Activated naive CD8-positive, alpha-beta T cell treated with anti-CD3 and anti-CD28 coated beads, Interleukin-2, amount 10 ng/mL, durations not matched to agents 7 days and 5 days (primary cell): ENCODE measurements around the gene PTER. TPM values are rescaled to one million over a fixed set of nuclear protein-coding genes. Genes with fewer than 3 reads are reported as not detected.

ENCODE experiments used
- ATAC-seq: fragments of 150-1000 bp; cut with Tn5 transposase; one replicate; pipeline ENCODE4 v1.10.0; 2021; ENCODE audit warnings: low read depth, moderate library complexity
- POLR2A ChIA-PET: fragments of 350-600 bp; sonication (Branson Sonifier 250); formaldehyde crosslinking; loops from one replicate; lab custom pipeline; 2021; ENCODE audit warnings: antibody characterized with exemption; lab: Charles Lee
- DNase-seq: peaks from one replicate; pipeline ENCODE4 v3.0.0; 2021
- H3K27ac Mint-ChIP-seq: one replicate; pipeline ENCODE4 v1.8.0; 2022; ENCODE audit warnings: mild to moderate bottlenecking, mixed read lengths
- H3K27me3 Mint-ChIP-seq: one replicate; pipeline ENCODE4 v1.8.0; 2022; ENCODE audit warnings: mild to moderate bottlenecking, moderate library complexity, mixed read lengths
- H3K36me3 Mint-ChIP-seq: one replicate; pipeline ENCODE4 v1.8.0; 2021; ENCODE audit warnings: mild to moderate bottlenecking, mixed read lengths
- H3K4me1 Mint-ChIP-seq: one replicate; pipeline ENCODE4 v1.8.0; 2021; ENCODE audit warnings: mixed read lengths
- H3K4me3 Mint-ChIP-seq: one replicate; pipeline ENCODE4 v1.8.0; 2022; ENCODE audit warnings: mild to moderate bottlenecking, moderate library complexity, mixed read lengths
- H3K9me3 Mint-ChIP-seq: one replicate; pipeline ENCODE4 v1.8.0; 2021; ENCODE audit warnings: mixed read lengths
- total RNA-seq, 2 experiments: library from RNA; stranded (reverse); gene quantifications; one replicate each; pipeline ENCODE4 v1.2.3, GENCODE V29; 2021

PTER gene
- total RNA-seq, 2 experiments from 2014 or later = 19.8 to 21.3 TPM

- Mint-ChIP-seq H3K36me3 (peaks cover 30% of the 10 kb centered on the region), H3K9me3 (no peaks in the 10 kb centered on the region), H3K27ac (no peak overlapping the region), H3K27me3 (no peaks in the 10 kb centered on the region), H3K4me1 (peaks cover 34% of the 10 kb centered on the region), H3K4me3 (no peak overlapping the region)
- POLR2A ChIA-PET = no interaction called here
- no peak for DNase-seq
- ATAC-seq = no peak
Observed at GRCh38 chr10:16441173-16441840, 4.5 kb downstream of the PTER start.

- Mint-ChIP-seq H3K36me3 (peaks cover 34% of the 10 kb centered on the region), H3K4me3 (no peak overlapping the region), H3K9me3 (no peaks in the 10 kb centered on the region), H3K4me1 (peaks cover 27% of the 10 kb centered on the region), H3K27ac (no peak overlapping the region), H3K27me3 (no peaks in the 10 kb centered on the region)
- POLR2A ChIA-PET = no interaction called here
- ATAC-seq (no peak), DNase-seq (no peak)
Observed at GRCh38 chr10:16442914-16443313, 6.1 kb downstream of the PTER start.

- H3K27ac Mint-ChIP-seq = no peak overlapping the region
- DNase-seq (no peak), ATAC-seq (no peak)
- H3K36me3 Mint-ChIP-seq = peaks cover 34% of the 10 kb centered on the region
- POLR2A ChIA-PET = no interaction called here
- no peaks in the 10 kb centered on the region for H3K9me3 Mint-ChIP-seq
- H3K27me3 Mint-ChIP-seq = no peaks in the 10 kb centered on the region
- H3K4me1 Mint-ChIP-seq = peaks cover 9% of the 10 kb centered on the region
- no peak overlapping the region for H3K4me3 Mint-ChIP-seq
Observed at GRCh38 chr10:16445770-16446469, 9.1 kb downstream of the PTER start.

- Mint-ChIP-seq H3K27me3 (no peaks in the 10 kb centered on the region), H3K36me3 (peaks cover 24% of the 10 kb centered on the region), H3K9me3 (no peaks in the 10 kb centered on the region), H3K4me3 (no peak overlapping the region), H3K27ac (no peak overlapping the region), H3K4me1 (peaks cover 3% of the 10 kb centered on the region)
- POLR2A ChIA-PET = no interaction called here
- ATAC-seq (no peak), DNase-seq (no peak)
Observed at GRCh38 chr10:16449454-16449853, 12.6 kb downstream of the PTER start.

- peaks cover 8% of the 10 kb centered on the region for H3K4me1 Mint-ChIP-seq
- H3K27me3 Mint-ChIP-seq = no peaks in the 10 kb centered on the region
- DNase-seq = no peak
- H3K9me3 Mint-ChIP-seq = no peaks in the 10 kb centered on the region
- no peak overlapping the region for H3K27ac Mint-ChIP-seq
- no peak for ATAC-seq
- no peak overlapping the region for H3K4me3 Mint-ChIP-seq
- peaks cover 16% of the 10 kb centered on the region for H3K36me3 Mint-ChIP-seq
- POLR2A ChIA-PET = no interaction called here
Observed at GRCh38 chr10:16458166-16458955, 21.6 kb downstream of the PTER start.

- POLR2A ChIA-PET = no interaction called here
- H3K4me1 Mint-ChIP-seq = peaks cover 8% of the 10 kb centered on the region
- H3K9me3 Mint-ChIP-seq = no peaks in the 10 kb centered on the region
- no peak for ATAC-seq
- peaks cover 27% of the 10 kb centered on the region for H3K36me3 Mint-ChIP-seq
- no peak overlapping the region for H3K4me3 Mint-ChIP-seq
- H3K27me3 Mint-ChIP-seq = no peaks in the 10 kb centered on the region
- no peak for DNase-seq
- no peak overlapping the region for H3K27ac Mint-ChIP-seq
Observed at GRCh38 chr10:16459423-16459939, 22.7 kb downstream of the PTER start.

GRCh38 chr10:16466001-16466400 lies 29.2 kb downstream of the PTER start:
- Mint-ChIP-seq H3K27ac (no peak overlapping the region), H3K27me3 (no peaks in the 10 kb centered on the region), H3K4me1 (peaks cover 11% of the 10 kb centered on the region), H3K36me3 (peaks cover 41% of the 10 kb centered on the region), H3K9me3 (no peaks in the 10 kb centered on the region), H3K4me3 (no peak overlapping the region)
- POLR2A ChIA-PET = interaction anchor here (0.7 kb wide), 1 partner anchor 21 kb away, joined by 3 read pairs; no protein-coding TSS in a partner anchor
- ATAC-seq = no peak
- DNase-seq = no peak

GRCh38 chr10:16470747-16471146 lies 33.9 kb downstream of the PTER start:
- no peak overlapping the region for H3K27ac Mint-ChIP-seq
- DNase-seq = no peak

GRCh38 chr10:16472828-16473227 lies 36.0 kb downstream of the PTER start:
- H3K27ac Mint-ChIP-seq = no peak overlapping the region
- no peaks in the 10 kb centered on the region for H3K9me3 Mint-ChIP-seq
- H3K27me3 Mint-ChIP-seq = no peaks in the 10 kb centered on the region
- H3K36me3 Mint-ChIP-seq = peaks cover 20% of the 10 kb centered on the region
- peaks cover 3% of the 10 kb centered on the region for H3K4me1 Mint-ChIP-seq
- DNase-seq (no peak), ATAC-seq (no peak)
- no peak overlapping the region for H3K4me3 Mint-ChIP-seq
- POLR2A ChIA-PET = no interaction called here

More at GRCh38 chr10:16470747-16471146, 33.9 kb downstream of the PTER start:
- Mint-ChIP-seq H3K27me3 (no peaks in the 10 kb centered on the region), H3K4me3 (no peak overlapping the region), H3K4me1 (peaks cover 9% of the 10 kb centered on the region), H3K9me3 (no peaks in the 10 kb centered on the region), H3K36me3 (peaks cover 24% of the 10 kb centered on the region)
- POLR2A ChIA-PET = no interaction called here
- ATAC-seq = no peak

GRCh38 chr10:16477757-16478156 lies 40.9 kb downstream of the PTER start:
- DNase-seq (no peak), ATAC-seq (no peak)
- Mint-ChIP-seq H3K9me3 (no peaks in the 10 kb centered on the region), H3K27me3 (no peaks in the 10 kb centered on the region), H3K4me3 (no peak overlapping the region), H3K36me3 (peaks cover 5% of the 10 kb centered on the region), H3K27ac (no peak overlapping the region), H3K4me1 (no peaks in the 10 kb centered on the region)
- POLR2A ChIA-PET = no interaction called here

GRCh38 chr10:16478801-16479200 lies 42.0 kb downstream of the PTER start:
- H3K4me1 Mint-ChIP-seq = no peaks in the 10 kb centered on the region
- ATAC-seq = no peak
- peaks cover 10% of the 10 kb centered on the region for H3K36me3 Mint-ChIP-seq
- H3K27ac Mint-ChIP-seq = no peak overlapping the region
- H3K27me3 Mint-ChIP-seq = no peaks in the 10 kb centered on the region
- H3K9me3 Mint-ChIP-seq = no peaks in the 10 kb centered on the region
- POLR2A ChIA-PET = no interaction called here
- H3K4me3 Mint-ChIP-seq = no peak overlapping the region
- no peak for DNase-seq

GRCh38 chr10:16481052-16481728 lies 44.4 kb downstream of the PTER start:
- no peaks in the 10 kb centered on the region for H3K9me3 Mint-ChIP-seq
- H3K4me3 Mint-ChIP-seq = no peak overlapping the region
- DNase-seq (no peak), ATAC-seq (no peak)
- H3K27ac Mint-ChIP-seq = no peak overlapping the region
- H3K4me1 Mint-ChIP-seq = no peaks in the 10 kb centered on the region
- POLR2A ChIA-PET = no interaction called here
- no peaks in the 10 kb centered on the region for H3K27me3 Mint-ChIP-seq
- peaks cover 11% of the 10 kb centered on the region for H3K36me3 Mint-ChIP-seq
